Hypothalamus (tissue), 51 donors: ENCODE results near the gene DLX1.
A peak's percentile ranks its signal among the peaks of the same experiment; 100 is the strongest.
"Not testable (repeated sequence)": the region's sequence is repeated elsewhere in the genome, so short reads cannot be mapped to it uniquely, and the experiment has no call there.

Experiments used
- DNase-seq, 51 donors: peaks; one replicate each; lab custom pipeline; 2025; lab: John Stamatoyannopoulos, UW

Gene DLX1

DNA sequence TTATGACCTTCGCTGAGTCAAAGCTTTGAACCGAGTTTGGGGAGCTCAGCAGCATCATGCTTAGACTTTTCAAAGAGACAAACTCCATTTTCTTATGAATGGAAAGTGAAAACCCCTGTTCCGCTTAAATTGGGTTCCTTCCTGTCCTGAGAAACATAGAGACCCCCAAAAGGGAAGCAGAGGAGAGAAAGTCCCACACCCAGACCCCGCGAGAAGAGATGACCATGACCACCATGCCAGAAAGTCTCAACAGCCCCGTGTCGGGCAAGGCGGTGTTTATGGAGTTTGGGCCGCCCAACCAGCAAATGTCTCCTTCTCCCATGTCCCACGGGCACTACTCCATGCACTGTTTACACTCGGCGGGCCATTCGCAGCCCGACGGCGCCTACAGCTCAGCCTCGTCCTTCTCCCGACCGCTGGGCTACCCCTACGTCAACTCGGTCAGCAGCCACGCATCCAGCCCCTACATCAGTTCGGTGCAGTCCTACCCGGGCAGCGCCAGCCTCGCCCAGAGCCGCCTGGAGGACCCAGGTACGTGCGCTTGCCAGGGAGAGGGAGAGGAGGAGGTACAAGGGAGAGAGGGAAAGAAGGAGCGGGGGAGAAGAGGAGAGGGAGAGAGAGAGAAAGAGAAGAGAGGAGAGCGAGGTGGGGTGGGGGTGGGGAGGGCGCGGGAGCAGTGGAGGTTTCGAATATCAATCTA lies at the start of gene DLX1:
TSS of gene DLX1 (plus strand) at position 48 of the 700 bp plus-strand sequence. CDS start at position 219, 171 bp downstream.
- DNase-seq = peak in 1 of 51 donors; percentile 25

DNA sequence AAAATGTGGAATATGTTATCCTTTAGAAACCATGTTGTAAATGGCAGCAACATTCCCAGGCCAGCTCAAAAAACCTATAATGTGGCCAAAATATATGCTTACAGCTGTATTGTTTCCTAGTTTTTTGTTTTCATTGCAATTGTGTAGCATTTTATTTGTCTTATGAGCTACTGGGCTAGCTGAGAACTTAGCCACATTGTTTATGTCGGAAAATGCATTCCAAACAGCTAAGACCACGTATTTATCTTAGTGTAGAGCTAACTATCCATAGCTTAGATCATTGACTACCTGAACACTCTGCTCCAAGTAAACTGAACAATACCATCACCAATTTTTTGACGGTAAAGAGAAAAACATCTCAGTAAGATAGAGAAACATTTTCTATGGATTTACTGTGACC lies 47.2 kb upstream of the DLX1 start:
- no peak for DNase-seq

DNA sequence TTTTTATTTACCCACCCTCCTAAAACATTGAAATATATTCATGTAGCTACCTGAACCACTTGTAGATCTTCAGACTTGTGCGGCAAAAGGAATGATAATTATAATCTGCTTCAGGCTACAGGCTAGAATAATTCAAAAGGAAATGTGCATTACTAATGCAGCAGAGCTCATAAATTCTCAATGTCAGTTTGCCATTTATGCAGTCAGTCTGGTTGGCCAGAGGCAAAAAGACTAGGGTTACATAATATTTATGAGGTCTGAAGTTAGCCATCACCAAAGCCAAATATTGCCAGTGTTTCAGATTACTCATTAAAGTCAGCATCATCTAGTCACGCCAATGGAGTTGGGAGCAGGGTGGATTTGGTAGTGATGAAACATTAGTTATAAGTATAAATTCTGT lies 46.7 kb upstream of the DLX1 start:
- no peak for DNase-seq

DNA sequence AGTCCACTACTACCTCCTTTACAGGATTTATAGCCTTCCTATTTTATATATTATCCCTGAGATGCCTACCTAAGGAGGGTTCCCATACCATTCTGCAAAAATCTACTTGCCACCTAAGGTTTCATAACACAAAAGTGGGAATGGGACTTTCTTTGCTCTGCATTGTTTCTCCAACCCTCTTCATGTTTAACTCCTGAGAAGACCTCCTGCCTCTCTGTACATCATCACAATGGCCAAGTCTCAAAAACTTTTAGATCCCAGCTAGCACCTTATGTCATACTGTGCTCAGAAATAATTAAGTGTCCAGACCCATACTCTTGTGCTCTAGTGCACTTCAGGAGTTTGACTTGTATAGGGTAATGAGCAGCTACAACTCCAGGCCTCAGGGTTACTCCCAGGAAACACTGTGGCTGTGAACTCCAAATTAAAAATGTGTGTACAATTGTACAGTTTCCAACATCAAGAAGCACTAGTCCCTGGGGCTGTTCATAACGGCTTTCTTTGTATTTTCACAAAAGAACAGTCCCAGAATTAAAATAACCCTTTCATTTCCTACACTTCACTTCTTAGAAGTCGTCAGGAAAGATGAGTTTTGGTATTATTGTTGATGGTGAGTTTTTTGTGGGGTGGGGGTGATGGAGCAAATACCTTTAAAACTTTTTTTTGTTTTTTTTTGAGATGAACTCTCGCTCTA lies 46.1 kb upstream of the DLX1 start:
- DNase-seq = no peak

DNA sequence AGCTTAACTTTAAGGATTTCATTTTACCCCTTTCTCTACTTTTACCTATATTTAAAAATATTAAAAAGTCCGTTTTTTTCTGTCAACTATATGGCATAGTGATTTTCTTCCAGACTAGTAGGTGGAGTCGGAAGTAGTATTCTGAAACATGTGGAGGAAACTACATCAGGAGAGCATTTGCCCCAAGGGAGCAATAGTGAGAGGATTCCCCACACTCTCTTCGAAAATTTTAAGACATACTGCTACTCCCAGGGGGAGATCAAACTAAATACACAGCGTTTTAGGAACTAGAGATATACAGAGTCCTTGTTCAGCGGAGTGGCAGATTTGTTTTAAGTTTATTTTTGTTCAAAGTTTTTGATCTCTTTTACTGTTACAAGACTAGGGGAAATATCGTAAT lies 45.0 kb upstream of the DLX1 start:
- no peak for DNase-seq

DNA sequence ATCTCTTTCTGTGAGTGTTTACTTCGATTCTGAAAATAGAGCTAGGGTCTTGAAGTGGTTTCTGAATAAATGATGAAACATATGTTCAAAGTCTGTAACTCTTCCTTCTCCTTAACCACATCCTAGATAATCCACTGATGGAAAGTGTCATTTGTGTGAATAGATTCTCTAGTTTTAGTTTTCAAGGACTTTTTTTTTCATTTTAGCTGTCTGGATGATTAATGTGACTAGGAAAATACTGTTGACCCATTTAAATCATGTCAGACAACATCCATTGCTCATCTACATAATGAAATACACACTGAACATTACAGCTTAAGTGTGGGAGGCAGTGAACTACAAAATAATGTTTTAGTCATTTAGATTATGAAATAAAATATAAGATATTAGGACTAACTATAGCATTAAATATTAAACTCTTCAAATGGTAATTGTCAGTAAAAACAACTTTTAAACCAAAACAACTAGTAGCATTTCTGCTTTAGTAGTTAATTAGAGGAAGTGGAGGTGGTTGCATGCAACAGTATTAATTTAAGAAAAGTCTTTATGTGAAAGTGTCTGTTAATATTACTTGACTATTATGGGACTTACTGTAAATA lies 39.1 kb upstream of the DLX1 start:
- DNase-seq = no peak

DNA sequence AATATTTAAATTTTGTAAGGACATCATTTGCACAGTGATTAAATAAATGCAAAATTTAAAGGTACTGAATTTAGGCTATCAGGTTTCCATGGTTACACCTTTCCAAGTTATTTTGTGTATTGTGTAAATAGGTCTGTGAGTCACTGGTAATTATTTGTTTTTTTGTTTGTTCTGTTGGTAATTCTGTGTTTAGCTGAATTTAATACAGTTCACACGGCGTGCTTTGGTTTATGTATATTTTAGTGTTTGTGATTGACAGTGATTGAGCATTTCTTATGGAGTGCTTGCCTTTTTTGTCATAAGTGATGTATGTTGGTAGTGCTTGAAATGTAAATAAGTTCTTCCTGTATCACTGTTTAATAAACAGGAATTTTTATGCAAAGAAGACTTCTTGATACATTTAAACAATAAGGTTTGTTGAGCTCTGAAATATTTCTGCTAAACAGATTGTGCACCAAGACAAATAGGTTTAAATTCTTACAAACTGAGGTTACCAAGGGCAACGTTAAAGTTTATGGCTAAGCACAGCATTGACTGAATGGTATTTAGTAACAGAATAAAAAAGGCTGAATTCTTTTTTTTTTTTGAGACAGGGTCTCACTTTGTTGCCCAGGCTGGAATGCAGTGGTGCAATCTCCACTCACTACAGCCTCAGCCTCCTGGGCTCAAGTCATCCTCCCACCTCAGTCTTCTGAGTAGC lies 38.3 kb upstream of the DLX1 start:
- no peak for DNase-seq

DNA sequence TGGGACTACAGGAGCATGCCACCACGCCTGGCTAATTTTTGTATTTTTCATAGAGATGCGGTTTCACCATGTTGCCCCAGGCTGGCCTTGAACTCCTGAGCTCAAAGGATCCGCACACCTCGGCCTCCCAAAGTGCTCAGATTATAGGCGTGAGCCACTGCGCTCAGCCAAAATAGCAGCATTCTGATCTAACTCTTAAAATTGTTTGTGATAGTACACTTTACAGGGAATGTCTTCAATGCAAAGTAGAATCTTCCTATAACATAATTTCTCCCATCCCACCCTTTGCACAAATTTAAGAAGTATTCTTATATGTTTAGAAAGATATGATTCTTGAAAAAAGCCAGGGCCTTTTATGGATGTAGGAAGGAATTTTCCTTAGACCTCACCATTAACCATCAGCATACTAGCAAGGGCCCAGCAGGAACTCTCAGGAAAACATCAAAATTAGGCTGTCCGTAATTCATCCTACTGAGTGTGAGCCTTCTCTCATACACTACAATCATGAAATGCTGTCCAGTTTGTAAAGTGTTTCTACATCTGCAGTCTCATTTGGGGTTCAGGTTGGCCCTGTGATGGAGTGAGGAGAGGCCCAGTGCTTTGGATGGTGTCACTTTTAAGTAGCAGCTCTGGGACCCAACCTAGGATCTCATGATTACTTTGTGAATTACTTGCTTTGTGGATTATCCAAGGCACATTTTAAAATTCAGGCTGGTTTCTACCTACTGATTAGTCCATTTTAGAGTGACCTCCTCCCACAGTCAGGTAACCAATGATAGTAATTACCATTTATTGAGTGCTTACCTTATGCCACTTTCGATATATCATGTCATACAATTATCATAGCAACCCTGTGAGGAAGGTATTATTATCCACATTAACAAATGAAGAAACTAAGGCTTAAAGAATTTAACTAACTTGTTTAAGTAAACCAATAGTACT lies 37.5 kb upstream of the DLX1 start:
- DNase-seq = no peak

DNA sequence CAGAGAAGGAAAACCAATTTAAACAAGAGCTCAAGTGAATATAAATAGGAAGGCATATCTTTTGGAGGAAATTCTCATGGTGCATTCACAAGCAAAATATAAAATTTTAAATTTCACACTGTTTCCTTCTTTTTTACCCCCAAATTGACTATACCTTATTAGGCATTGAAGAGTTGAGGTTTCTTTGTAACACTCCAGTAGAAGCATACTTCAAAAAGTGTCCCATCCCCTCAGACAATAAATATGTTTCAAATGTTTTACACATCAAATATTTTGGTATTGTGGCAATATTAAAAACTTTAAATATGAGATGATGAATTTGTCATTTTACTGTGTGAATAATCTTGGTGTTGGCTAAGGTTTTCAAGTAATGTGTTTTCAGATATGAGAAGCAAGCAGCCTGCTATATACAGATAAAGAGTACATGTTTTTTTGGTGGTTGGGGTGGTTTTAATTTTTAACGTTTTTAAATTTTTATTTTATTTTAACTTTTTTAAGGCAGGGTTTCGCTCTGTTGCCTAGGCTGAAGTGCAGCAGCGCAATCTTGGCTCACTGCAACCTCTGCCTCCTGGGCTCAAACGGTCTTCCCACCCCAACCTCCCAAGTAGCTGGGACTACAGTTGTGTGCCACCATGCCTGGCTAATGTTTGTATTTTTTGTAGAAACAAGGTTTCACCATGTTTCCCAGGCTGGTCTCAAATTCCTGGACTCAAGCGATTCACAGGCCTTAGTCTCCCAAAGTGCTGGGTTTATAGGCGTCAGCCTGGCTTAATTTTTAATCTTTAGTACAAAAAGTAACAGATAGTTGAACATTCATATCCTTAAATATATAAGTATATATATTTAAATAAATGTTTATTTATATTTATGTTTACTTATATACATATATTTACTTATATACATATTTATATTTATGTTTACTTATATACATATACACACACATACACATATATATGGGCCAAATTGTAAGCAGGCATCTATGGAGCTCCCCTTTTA lies 36.5 kb upstream of the DLX1 start:
- DNase-seq = no peak

DNA sequence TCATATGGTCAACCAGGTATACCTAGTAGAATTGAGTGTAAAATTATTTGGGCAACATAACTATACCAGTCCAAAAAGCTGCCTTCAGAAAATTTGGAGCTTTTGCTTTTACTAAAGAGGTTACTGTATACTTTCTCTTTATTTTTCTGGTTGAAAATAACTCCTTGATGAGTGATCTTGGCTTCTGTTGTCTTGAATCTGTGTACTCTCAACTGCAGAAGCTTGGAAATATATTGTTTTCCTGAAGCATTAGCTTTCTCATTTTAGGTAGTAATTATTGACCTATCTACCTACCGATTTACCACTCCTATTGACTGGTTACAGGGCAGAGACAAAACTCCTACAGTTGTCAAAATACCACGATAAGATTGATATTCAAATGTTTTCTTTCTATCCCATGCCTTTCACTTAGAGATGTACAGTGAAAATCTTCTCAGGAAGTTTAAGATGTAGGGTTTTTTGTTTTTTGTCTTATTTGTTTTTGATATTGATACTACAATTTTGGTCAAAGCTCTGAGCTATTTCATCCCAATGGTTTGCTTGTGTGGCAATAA lies 35.7 kb upstream of the DLX1 start:
- no peak for DNase-seq

DNA sequence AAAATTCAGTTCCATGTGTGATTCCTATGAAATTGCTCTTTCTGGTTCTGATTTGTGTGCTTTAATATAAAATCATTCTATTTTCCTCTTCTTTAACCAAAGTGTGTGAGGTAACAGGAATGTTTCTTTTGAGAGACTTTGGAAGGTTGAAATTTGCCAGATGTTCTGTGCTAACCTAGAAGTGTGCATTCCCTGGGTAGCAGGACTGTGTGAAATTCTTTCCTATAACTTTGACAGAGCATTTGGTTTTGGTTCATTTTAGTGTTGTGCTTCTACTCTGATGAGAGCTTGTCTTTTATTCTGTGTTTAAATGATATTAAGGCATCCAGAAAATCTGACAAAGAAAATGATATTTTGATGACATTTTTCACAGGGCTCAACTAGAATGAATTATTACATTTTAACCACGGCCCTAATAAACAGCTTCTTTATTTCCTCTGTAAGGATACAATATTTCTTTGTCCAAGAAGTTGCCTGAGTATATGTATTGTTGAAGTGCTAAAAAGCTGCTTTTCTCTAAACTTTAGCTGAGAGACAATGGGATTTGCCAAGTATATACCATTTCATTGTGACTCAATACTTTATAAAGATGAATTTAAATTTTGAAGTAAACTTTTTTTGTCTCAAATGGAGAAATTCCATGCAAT lies 34.7 kb upstream of the DLX1 start:
- DNase-seq = no peak

DNA sequence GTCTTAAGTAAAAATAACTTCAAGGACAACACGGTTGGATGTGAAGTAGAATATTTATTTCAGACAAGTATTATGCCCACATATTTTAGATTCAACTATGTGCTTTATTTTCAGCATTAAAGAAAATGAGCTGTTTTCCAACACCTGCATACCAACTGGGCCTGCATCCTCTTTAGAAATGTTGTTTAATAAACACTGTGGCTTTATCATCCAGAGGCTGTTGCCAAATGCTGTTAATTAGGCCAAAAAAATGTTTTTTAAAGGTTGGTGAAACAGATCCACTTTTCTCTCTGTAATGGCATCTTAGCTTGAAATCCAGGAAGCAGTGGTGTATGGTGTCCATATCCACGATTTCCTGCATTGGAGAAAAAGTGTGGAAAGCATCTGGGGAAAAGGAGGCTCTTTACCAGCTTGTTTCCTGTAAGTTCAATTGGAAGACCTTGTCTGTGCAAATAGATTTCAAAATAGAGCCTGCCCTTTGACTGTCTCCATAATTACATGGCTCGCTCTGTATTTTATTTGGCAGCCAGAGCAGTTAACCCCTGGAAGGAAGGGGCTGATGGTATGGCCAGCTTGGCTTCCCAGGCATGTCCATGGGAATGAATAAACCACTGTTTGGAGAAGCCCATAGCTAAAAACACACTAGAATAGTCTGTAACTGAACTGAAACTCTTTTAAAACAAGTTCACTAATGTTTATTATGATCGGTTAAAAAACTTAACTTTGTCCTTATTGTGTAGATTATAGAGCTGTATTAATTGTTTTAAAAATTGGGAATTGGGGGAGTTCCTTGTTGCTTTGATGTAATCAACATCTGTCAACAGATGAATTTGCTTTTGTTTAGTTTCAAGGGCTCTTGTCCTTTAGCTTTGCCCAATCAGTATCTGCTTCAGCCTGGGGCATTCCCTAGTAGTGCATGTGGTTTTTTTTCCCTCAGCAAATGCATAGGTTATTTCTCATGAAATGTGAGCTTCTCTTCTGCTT lies 33.0 kb upstream of the DLX1 start:
- DNase-seq = no peak

DNA sequence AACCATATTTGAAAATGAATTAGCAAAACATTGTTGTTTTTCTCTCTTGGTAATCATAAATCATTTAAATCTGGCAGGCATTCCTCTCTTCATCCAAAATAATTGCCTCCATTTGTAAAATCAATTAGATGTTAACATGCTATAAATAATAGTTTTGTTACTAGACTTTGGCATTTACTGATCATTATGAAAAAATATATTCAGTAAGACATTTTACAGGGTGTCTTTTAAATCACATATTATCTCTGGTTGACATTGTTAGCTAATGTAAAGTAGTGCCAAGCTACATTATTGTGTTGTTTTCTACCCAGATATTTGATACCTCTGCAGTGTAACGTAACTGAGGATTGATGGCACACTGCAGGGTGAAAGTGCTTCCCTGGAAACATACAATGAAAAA lies 31.8 kb upstream of the DLX1 start:
- DNase-seq = no peak

DNA sequence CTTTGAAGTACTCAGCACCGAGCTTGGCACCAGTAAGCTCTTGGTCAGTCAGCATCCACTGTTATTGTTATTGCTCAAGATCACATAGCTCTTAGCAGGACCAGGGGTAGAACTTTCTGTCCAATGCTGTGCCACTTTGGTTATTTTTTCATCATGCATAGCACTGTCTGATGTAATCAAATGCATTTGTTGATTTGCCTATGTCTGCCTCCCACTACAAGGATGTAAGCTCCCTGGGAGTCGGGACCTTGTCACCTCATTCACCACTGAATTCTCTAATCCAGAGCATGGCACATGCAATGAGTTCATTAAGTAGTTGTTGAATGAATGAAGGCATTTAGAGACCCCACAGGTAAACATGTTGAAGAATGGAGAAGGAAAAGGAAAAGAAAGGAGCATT lies 29.0 kb upstream of the DLX1 start:
- DNase-seq = no peak

DNA sequence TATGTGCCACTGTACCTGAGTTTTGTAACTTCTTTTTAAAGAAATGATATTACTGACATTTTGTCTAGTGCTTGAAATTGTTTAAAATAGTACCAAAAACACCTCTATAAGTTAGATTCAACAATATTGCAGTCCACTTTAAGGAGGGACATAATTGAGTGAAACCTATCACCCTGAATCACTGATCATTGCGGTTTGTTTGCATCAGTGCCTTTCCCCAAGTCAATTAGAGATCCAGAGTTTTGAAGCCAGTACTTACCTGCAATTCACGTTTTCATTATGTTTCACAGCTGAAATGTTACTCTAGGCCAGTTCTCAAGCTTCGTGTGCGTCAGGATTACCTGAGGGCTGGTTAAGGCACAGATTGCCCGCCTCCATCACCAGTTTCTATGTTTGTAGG lies 26.6 kb upstream of the DLX1 start:
- no peak for DNase-seq

DNA sequence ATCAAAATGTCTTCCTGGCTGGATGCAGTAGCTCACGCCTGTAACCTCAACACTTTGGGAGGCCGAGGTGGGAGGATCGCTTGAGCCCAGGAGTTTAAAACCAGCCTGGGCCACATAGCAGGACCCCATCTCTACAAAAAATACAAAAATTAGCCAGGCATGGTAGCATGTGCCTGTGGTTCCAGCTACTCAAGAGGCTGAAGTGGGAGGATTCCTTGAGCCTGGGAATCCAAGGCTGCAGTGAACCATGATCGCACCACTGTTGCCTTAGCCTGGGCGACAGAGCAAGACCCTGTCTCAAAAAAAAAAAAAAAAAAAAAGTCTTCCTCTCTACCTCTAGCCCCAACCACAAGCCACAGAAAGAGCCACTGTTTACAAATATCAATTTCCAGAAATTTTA lies 25.2 kb upstream of the DLX1 start:
- DNase-seq = not testable (repeated sequence)

DNA sequence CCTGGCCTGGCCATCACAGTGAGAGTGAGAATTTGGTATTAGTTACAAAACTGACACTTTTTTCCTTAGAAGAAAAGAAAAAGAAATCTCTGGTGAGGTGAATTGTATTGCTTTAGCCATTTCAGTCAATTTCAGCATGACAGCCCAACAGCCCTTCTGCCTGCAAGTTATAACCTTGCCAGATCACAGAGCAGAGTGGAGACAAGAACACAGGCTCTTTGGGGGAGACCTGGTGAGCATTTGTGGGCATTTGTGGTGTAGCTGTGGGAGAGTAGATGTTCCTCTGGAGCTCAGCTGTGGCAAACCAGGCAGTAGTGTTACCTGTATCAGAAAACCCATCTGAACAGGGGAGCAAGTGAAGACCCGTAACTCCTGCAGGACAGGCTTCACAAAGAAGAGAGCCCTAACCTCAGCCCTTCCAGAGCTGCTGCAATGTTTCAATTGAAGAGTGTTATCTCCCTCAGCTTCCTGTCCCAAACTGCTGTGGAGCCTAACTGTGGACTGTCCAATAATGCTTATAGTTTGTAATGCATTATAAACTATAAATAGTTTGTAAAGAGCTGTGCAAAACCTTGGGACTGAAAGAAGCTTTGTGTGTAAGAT lies 22.8 kb upstream of the DLX1 start:
- no peak for DNase-seq
